Fibroblast of pulmonary artery (primary cell): Measurements from ENCODE around the gene HSPB6.

Experiments used
- DNase-seq: peaks from one replicate; pipeline ENCODE4 v3.0.0-alpha.2; 2010; ENCODE audit warnings: low read depth
- H3K4me3 ChIP-seq: replicated peaks from 2 replicates; pipeline ENCODE4 v1.5.1; 2011; ENCODE audit warnings: low read depth, mild to moderate bottlenecking, control low read depth, low read length, moderate library complexity
- CTCF ChIP-seq: IDR thresholded peaks from 2 replicates; pipeline ENCODE4 v1.5.1; 2011; ENCODE audit warnings: mild to moderate bottlenecking, control low read depth, low read length, inconsistent platforms; ENCODE audit errors: missing control alignments

Gene HSPB6

GRCh38 chr19:35734889-35735288 is 21.9 kb downstream of the HSPB6 start:
- no peak for DNase-seq
- no peak for TF ChIP-seq CTCF
- no peak overlapping the region for H3K4me3 ChIP-seq

- no peak for DNase-seq
- no peak overlapping the region for H3K4me3 ChIP-seq
Observed at GRCh38 chr19:35734273-35734672, 22.6 kb downstream of the HSPB6 start.

GRCh38 chr19:35733180-35734125 is 23.4 kb downstream of the HSPB6 start:
- no peak for TF ChIP-seq CTCF
- no peak overlapping the region for H3K4me3 ChIP-seq
- DNase-seq, result no peak

More at GRCh38 chr19:35734273-35734672, 22.6 kb downstream of the HSPB6 start:
- no peak for TF ChIP-seq CTCF

GRCh38 chr19:35732540-35733179 is 24.2 kb downstream of the HSPB6 start:
- DNase-seq, result no peak
- no peak overlapping the region for H3K4me3 ChIP-seq
- no peak for TF ChIP-seq CTCF

- DNase-seq, result no peak
- H3K4me3 ChIP-seq, result no peak overlapping the region
- TF ChIP-seq CTCF, result no peak
Observed at GRCh38 chr19:35731779-35732405, 24.9 kb downstream of the HSPB6 start.

- DNase-seq, result no peak
- no peak for TF ChIP-seq CTCF
- H3K4me3 ChIP-seq, result no peak overlapping the region
Observed at GRCh38 chr19:35731353-35731752, 25.5 kb downstream of the HSPB6 start.
